ENCODE measurements around the gene OSBPL1A. TPM values are rescaled to one million over a fixed set of nuclear protein-coding genes. Genes with fewer than 3 reads are reported as not detected.

OSBPL1A gene
- polyA plus RNA-seq, 2 donors = 10.8 to 11.6 TPM

GRCh38 chr18:24244698-24245097, 152.9 kb downstream of the OSBPL1A start:
- H3K27ac ChIP-seq (ENCODE audit: low read depth in 2 of 2, low read length in 1 of 2) = no peak overlapping the region
- 96 to 97% methylated on average over 5 of the region's 5 CpGs for WGBS, 2 donors
- no peaks in the 10 kb centered on the region for H3K9me3 ChIP-seq (ENCODE audit: control insufficient read depth in 2 of 2, insufficient read depth in 1 of 2, low read depth in 1 of 2, low read length in 1 of 2)
- no peaks in the 10 kb centered on the region for H3K36me3 ChIP-seq (ENCODE audit: control insufficient read depth in 2 of 2, insufficient read depth in 2 of 2, low read length in 1 of 2)
- no peak overlapping the region for H3K4me3 ChIP-seq (ENCODE audit: low read depth in 1 of 2, low read length in 2 of 2)
- H3K4me1 ChIP-seq (ENCODE audit: control insufficient read depth in 2 of 2, insufficient read depth in 2 of 2, low read length in 1 of 2) = no peaks in the 10 kb centered on the region
- no peaks in the 10 kb centered on the region for H3K27me3 ChIP-seq (ENCODE audit: control insufficient read depth in 1 of 2, insufficient read depth in 2 of 2, low read length in 2 of 2)

GRCh38 chr18:24243677-24244076, 153.9 kb downstream of the OSBPL1A start:
- no peak overlapping the region for H3K4me3 ChIP-seq (ENCODE audit: low read depth in 1 of 2, low read length in 2 of 2)
- no peak overlapping the region for H3K27ac ChIP-seq (ENCODE audit: low read depth in 2 of 2, low read length in 1 of 2)
- H3K36me3 ChIP-seq (ENCODE audit: control insufficient read depth in 2 of 2, insufficient read depth in 2 of 2, low read length in 1 of 2) = no peaks in the 10 kb centered on the region
- H3K27me3 ChIP-seq (ENCODE audit: control insufficient read depth in 1 of 2, insufficient read depth in 2 of 2, low read length in 2 of 2) = no peaks in the 10 kb centered on the region
- 71 to 82% methylated on average over 1 of the region's 1 CpG for WGBS, 2 donors
- no peaks in the 10 kb centered on the region for H3K9me3 ChIP-seq (ENCODE audit: control insufficient read depth in 2 of 2, insufficient read depth in 1 of 2, low read depth in 1 of 2, low read length in 1 of 2)
- no peaks in the 10 kb centered on the region for H3K4me1 ChIP-seq (ENCODE audit: control insufficient read depth in 2 of 2, insufficient read depth in 2 of 2, low read length in 1 of 2)

GRCh38 chr18:24239341-24239740, 158.3 kb downstream of the OSBPL1A start:
- no peaks in the 10 kb centered on the region for H3K27me3 ChIP-seq (ENCODE audit: control insufficient read depth in 1 of 2, insufficient read depth in 2 of 2, low read length in 2 of 2)
- no peaks in the 10 kb centered on the region for H3K4me1 ChIP-seq (ENCODE audit: control insufficient read depth in 2 of 2, insufficient read depth in 2 of 2, low read length in 1 of 2)
- H3K27ac ChIP-seq (ENCODE audit: low read depth in 2 of 2, low read length in 1 of 2) = no peak overlapping the region
- WGBS, 2 donors = 71 to 72% methylated on average over 2 of the region's 2 CpGs
- H3K4me3 ChIP-seq (ENCODE audit: low read depth in 1 of 2, low read length in 2 of 2) = no peak overlapping the region
- no peaks in the 10 kb centered on the region for H3K9me3 ChIP-seq (ENCODE audit: control insufficient read depth in 2 of 2, insufficient read depth in 1 of 2, low read depth in 1 of 2, low read length in 1 of 2)
- H3K36me3 ChIP-seq (ENCODE audit: control insufficient read depth in 2 of 2, insufficient read depth in 2 of 2, low read length in 1 of 2) = peaks cover 3 to 4% of the 10 kb centered on the region in 2 donors

GRCh38 chr18:24238387-24238786, 159.2 kb downstream of the OSBPL1A start:
- H3K27ac ChIP-seq (ENCODE audit: low read depth in 2 of 2, low read length in 1 of 2) = no peak overlapping the region
- H3K36me3 ChIP-seq (ENCODE audit: control insufficient read depth in 2 of 2, insufficient read depth in 2 of 2, low read length in 1 of 2) = peaks cover 3 to 4% of the 10 kb centered on the region in 2 donors
- no peaks in the 10 kb centered on the region for H3K4me1 ChIP-seq (ENCODE audit: control insufficient read depth in 2 of 2, insufficient read depth in 2 of 2, low read length in 1 of 2)
- no peaks in the 10 kb centered on the region for H3K9me3 ChIP-seq (ENCODE audit: control insufficient read depth in 2 of 2, insufficient read depth in 1 of 2, low read depth in 1 of 2, low read length in 1 of 2)
- no peak overlapping the region for H3K4me3 ChIP-seq (ENCODE audit: low read depth in 1 of 2, low read length in 2 of 2)
- WGBS, 2 donors = 60 to 61% methylated on average over 5 of the region's 5 CpGs
- no peaks in the 10 kb centered on the region for H3K27me3 ChIP-seq (ENCODE audit: control insufficient read depth in 1 of 2, insufficient read depth in 2 of 2, low read length in 2 of 2)

- WGBS, 2 donors = 93 to 94% methylated on average over 7 of the region's 7 CpGs
- no peak overlapping the region for H3K27ac ChIP-seq (ENCODE audit: low read depth in 2 of 2, low read length in 1 of 2)
- no peak overlapping the region for H3K4me3 ChIP-seq (ENCODE audit: low read depth in 1 of 2, low read length in 2 of 2)
- no peaks in the 10 kb centered on the region for H3K27me3 ChIP-seq (ENCODE audit: control insufficient read depth in 1 of 2, insufficient read depth in 2 of 2, low read length in 2 of 2)
- no peaks in the 10 kb centered on the region for H3K4me1 ChIP-seq (ENCODE audit: control insufficient read depth in 2 of 2, insufficient read depth in 2 of 2, low read length in 1 of 2)
- no peaks in the 10 kb centered on the region for H3K9me3 ChIP-seq (ENCODE audit: control insufficient read depth in 2 of 2, insufficient read depth in 1 of 2, low read depth in 1 of 2, low read length in 1 of 2)
- peaks cover 3 to 6% of the 10 kb centered on the region in 2 donors for H3K36me3 ChIP-seq (ENCODE audit: control insufficient read depth in 2 of 2, insufficient read depth in 2 of 2, low read length in 1 of 2)
Measured at GRCh38 chr18:24234850-24235418, 162.7 kb downstream of the OSBPL1A start.

- no peak overlapping the region for H3K27ac ChIP-seq (ENCODE audit: low read depth in 2 of 2, low read length in 1 of 2)
- no peaks in the 10 kb centered on the region for H3K27me3 ChIP-seq (ENCODE audit: control insufficient read depth in 1 of 2, insufficient read depth in 2 of 2, low read length in 2 of 2)
- H3K4me3 ChIP-seq (ENCODE audit: low read depth in 1 of 2, low read length in 2 of 2) = no peak overlapping the region
- H3K4me1 ChIP-seq (ENCODE audit: control insufficient read depth in 2 of 2, insufficient read depth in 2 of 2, low read length in 1 of 2) = no peaks in the 10 kb centered on the region
- peaks cover 3 to 6% of the 10 kb centered on the region in 2 donors for H3K36me3 ChIP-seq (ENCODE audit: control insufficient read depth in 2 of 2, insufficient read depth in 2 of 2, low read length in 1 of 2)
- H3K9me3 ChIP-seq (ENCODE audit: control insufficient read depth in 2 of 2, insufficient read depth in 1 of 2, low read depth in 1 of 2, low read length in 1 of 2) = no peaks in the 10 kb centered on the region
- 74 to 77% methylated on average over 5 of the region's 5 CpGs for WGBS, 2 donors
Measured at GRCh38 chr18:24234330-24234729, 163.3 kb downstream of the OSBPL1A start.

GRCh38 chr18:24232800-24233199, 164.8 kb downstream of the OSBPL1A start:
- H3K27ac ChIP-seq (ENCODE audit: low read depth in 2 of 2, low read length in 1 of 2) = no peak overlapping the region
- no peaks in the 10 kb centered on the region for H3K27me3 ChIP-seq (ENCODE audit: control insufficient read depth in 1 of 2, insufficient read depth in 2 of 2, low read length in 2 of 2)
- 89 to 96% methylated on average over 5 of the region's 5 CpGs for WGBS, 2 donors
- no peak overlapping the region for H3K4me3 ChIP-seq (ENCODE audit: low read depth in 1 of 2, low read length in 2 of 2)
- H3K36me3 ChIP-seq (ENCODE audit: control insufficient read depth in 2 of 2, insufficient read depth in 2 of 2, low read length in 1 of 2) = peaks cover 0 to 6% of the 10 kb centered on the region in 2 donors
- no peaks in the 10 kb centered on the region for H3K4me1 ChIP-seq (ENCODE audit: control insufficient read depth in 2 of 2, insufficient read depth in 2 of 2, low read length in 1 of 2)
- H3K9me3 ChIP-seq (ENCODE audit: control insufficient read depth in 2 of 2, insufficient read depth in 1 of 2, low read depth in 1 of 2, low read length in 1 of 2) = no peaks in the 10 kb centered on the region

- H3K27me3 ChIP-seq (ENCODE audit: control insufficient read depth in 1 of 2, insufficient read depth in 2 of 2, low read length in 2 of 2) = no peaks in the 10 kb centered on the region
- no peaks in the 10 kb centered on the region for H3K9me3 ChIP-seq (ENCODE audit: control insufficient read depth in 2 of 2, insufficient read depth in 1 of 2, low read depth in 1 of 2, low read length in 1 of 2)
- H3K36me3 ChIP-seq (ENCODE audit: control insufficient read depth in 2 of 2, insufficient read depth in 2 of 2, low read length in 1 of 2) = peaks cover 0 to 6% of the 10 kb centered on the region in 2 donors
- H3K4me1 ChIP-seq (ENCODE audit: control insufficient read depth in 2 of 2, insufficient read depth in 2 of 2, low read length in 1 of 2) = no peaks in the 10 kb centered on the region
- 33 to 42% methylated on average over 8 of the region's 8 CpGs for WGBS, 2 donors
- H3K27ac ChIP-seq (ENCODE audit: low read depth in 2 of 2, low read length in 1 of 2) = no peak overlapping the region
- no peak overlapping the region for H3K4me3 ChIP-seq (ENCODE audit: low read depth in 1 of 2, low read length in 2 of 2)
Measured at GRCh38 chr18:24231773-24232735, 165.6 kb downstream of the OSBPL1A start.

- no peaks in the 10 kb centered on the region for H3K9me3 ChIP-seq (ENCODE audit: control insufficient read depth in 2 of 2, insufficient read depth in 1 of 2, low read depth in 1 of 2, low read length in 1 of 2)
- H3K4me3 ChIP-seq (ENCODE audit: low read depth in 1 of 2, low read length in 2 of 2) = no peak overlapping the region
- H3K27ac ChIP-seq (ENCODE audit: low read depth in 2 of 2, low read length in 1 of 2) = no peak overlapping the region
- H3K4me1 ChIP-seq (ENCODE audit: control insufficient read depth in 2 of 2, insufficient read depth in 2 of 2, low read length in 1 of 2) = no peaks in the 10 kb centered on the region
- no peaks in the 10 kb centered on the region for H3K27me3 ChIP-seq (ENCODE audit: control insufficient read depth in 1 of 2, insufficient read depth in 2 of 2, low read length in 2 of 2)
- H3K36me3 ChIP-seq (ENCODE audit: control insufficient read depth in 2 of 2, insufficient read depth in 2 of 2, low read length in 1 of 2) = peaks cover 0 to 6% of the 10 kb centered on the region in 2 donors
- WGBS, 2 donors = 81 to 84% methylated on average over 5 of the region's 5 CpGs
Measured at GRCh38 chr18:24230766-24231165, 166.9 kb downstream of the OSBPL1A start.

Measured in esophagus (tissue), 2 donors.